Astrocyte (in vitro differentiated cells and primary cell): ENCODE data around the gene OR4F6.
"Not testable (repeated sequence)": the region's sequence is repeated elsewhere in the genome, so short reads cannot be mapped to it uniquely, and the experiment has no call there.

Experiments
- EZH2 ChIP-seq: IDR thresholded peaks from 2 replicates; pipeline ENCODE4 v1.6.1; 2012; ENCODE audit warnings: mild to moderate bottlenecking, low read length, inconsistent platforms; ENCODE audit not compliant: insufficient read depth
- TF ChIP-seq, protein P1 (sequence below): IDR thresholded peaks from 2 replicates; pipeline ENCODE4 v1.5.1; 2011; ENCODE audit warnings: low read depth, mild to moderate bottlenecking, inconsistent platforms, low read length, moderate library complexity; ENCODE audit not compliant: insufficient read depth

DNA sequence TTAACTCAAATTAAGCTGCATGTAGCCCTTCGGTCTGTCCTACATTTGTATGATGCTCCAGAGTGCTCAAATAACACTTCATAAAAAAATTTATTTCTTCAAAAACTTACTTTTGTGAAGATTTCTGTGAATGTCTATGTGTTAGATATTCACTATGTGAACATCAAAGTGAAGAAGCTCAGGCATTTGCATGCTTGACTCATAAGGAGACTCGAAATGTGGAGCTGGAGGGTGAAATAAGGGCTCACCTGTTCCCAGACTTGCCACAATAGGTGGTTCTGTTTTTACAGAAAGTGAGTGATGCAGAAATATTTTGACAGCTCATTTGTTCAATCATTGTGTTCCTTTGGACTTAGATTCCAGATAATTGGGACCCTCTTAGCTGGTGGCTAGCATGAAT, 16.9 kb upstream of the OR4F6 start:
- TF ChIP-seq, protein P1, sequence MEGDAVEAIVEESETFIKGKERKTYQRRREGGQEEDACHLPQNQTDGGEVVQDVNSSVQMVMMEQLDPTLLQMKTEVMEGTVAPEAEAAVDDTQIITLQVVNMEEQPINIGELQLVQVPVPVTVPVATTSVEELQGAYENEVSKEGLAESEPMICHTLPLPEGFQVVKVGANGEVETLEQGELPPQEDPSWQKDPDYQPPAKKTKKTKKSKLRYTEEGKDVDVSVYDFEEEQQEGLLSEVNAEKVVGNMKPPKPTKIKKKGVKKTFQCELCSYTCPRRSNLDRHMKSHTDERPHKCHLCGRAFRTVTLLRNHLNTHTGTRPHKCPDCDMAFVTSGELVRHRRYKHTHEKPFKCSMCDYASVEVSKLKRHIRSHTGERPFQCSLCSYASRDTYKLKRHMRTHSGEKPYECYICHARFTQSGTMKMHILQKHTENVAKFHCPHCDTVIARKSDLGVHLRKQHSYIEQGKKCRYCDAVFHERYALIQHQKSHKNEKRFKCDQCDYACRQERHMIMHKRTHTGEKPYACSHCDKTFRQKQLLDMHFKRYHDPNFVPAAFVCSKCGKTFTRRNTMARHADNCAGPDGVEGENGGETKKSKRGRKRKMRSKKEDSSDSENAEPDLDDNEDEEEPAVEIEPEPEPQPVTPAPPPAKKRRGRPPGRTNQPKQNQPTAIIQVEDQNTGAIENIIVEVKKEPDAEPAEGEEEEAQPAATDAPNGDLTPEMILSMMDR: not testable (repeated sequence)
- not testable (repeated sequence) for TF ChIP-seq EZH2
